Daoy (cell line): Measurements from ENCODE around the gene RAB1B. TPM values are rescaled to one million over a fixed set of nuclear protein-coding genes. Genes with fewer than 3 reads are reported as not detected.
"Not testable (repeated sequence)": the region's sequence is repeated elsewhere in the genome, so short reads cannot be mapped to it uniquely, and the experiment has no call there.

ENCODE experiments used
- DNase-seq: peaks from one replicate; pipeline ENCODE4 v3.0.0-alpha.2; 2015; ENCODE audit warnings: low read depth
- total RNA-seq: library from RNA; depleted of rRNA; stranded (reverse); fragments of >200 nt; shearing (Covaris generic); gene quantifications from 2 replicates; pipeline ENCODE4 v1.2.3, GENCODE V29; 2014

RAB1B gene
- total RNA-seq, 1 experiment from 2014 or later, result 77.0 TPM

DNA sequence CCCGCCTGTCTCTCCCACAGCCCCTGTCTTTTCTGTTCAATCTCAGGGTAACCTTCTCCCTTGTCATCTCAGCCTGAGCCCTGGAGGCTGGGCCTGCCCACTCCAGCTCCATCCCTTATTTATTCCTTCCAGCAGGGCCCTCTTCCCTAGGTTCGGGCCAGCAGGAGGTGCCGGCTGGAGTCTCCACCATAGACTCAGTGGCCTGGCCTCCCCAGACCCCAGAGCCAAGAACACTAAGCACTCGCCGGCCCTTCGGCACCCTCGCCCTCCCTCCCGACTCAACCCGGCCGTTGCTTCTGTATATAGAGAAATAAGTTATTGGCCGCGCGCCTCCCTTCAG is 1.4 kb upstream of the RAB1B start:
- no peak for DNase-seq

DNA sequence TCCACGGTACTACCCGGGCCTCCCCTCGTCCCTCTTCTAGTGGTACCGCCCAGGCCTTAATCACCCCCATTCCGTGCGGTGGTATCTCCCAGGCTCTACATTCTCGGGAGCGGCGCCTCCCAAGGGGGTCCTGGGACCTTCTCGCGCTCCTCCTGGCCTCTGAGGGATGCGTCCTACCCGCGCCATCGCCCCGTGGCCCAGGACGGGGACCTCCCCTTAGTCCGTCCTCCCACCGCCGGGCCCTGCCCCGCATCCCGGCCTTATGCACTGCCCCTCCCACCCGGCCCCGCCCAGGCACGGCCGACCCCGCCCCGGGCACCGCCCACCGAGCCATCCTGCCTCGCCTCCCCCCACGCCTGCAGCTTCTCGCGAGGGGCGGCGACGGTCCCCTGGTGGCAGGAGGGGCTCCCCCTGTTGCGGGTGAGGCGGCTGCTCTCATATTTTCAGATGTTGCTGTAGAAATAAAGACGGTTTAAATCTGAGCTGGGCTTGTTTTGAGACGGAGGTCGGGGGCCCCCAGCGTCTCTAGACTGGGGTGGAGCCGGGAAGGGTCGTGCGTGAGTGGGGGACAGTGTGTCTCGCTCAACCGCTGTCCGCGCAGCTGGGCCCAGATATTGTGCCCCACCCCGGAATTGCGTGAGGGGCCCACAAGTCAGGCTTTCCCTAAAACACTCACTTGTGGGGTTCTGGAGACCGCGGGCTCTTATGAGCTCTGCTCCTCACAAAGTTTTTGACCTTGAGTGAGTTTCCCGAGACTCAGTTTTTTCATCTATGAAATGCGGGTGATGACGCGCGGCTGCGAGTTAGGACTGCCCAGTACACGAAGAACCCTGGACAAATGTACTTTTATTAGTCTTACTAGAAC is 828 bp upstream of the RAB1B start:
- DNase-seq, result peak; percentile 86

DNA sequence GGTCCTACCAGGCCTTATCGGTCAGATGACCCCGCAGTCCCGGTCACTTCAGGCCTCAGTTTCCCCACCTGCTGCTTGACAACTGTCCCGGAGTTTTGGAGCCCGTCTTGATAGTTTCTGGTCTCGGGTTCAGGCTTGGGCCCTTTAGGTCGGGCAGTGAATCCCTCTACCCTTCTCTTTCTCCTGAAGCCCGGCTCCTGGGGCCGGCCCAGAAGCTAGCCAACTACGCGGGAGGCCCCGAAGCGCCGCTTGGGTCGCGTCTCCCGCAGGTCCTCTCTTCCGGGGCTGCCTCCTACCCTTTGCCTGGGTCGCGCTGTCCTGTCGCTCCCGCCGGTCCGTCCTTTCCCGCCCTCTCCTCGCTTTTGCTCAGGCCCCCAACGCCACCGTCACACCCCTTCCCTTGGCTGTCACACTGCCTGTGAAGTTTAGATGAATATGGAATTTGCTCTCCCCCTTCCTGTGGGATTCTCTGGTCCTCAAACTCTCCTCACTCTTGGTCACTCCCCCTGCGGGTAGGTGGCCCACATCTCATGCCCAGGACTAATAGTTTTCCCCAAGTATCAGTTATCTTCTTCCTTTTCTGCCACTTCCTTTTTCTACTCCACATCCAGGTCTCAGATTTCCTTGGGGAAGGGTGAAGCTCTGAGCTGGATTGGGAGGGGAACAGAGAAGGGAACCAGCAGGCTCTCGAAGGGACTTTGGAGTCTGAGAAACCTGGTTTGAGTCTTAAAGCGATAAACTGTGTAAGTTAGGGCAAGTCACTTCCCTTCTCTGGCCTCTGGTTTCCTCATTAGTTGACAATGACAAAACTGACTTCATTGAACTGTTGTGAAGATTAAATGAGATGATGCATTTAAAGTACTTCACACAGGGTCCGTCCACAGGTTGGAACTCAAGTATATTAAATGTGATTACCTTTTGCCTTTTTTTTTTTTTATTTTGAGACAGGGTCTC is 790 bp downstream of the RAB1B start:
- DNase-seq, result peak; percentile 46

DNA sequence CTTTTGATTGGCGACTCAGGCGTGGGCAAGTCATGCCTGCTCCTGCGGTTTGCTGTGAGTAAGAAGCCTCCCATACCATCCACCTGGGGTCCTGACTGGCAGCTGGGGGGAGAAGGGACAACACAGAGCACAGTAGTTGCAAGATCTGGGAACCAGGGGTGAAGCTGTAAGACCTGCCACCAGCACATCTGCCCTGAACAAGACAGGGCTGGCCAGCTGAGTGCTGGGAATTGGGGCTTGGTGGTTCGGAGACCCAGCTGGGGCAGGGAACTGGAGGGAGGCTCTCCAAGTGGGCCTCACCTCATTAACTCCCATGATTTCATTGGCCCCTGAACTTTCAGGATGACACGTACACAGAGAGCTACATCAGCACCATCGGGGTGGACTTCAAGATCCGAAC is 3.4 kb downstream of the RAB1B start:
- DNase-seq, result no peak

DNA sequence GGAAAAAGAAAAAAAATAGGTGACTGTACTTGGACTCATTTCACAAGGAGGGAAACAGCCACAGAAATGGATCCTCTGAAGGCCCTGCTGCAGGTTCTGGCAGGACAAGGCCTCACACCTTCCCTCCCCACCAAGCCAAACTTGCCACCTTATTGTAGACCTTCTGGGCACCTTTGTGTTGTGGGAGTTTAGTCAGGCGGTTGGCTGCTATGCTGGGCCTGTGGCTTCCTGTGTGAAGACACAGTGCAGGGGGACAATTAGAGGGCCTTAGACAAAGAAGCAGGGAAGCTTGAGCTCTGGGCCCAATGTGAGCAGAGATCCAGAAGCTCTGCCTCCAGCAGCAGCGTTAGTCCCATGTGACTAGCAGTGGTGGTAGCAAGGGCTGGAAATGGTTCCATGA is 4.2 kb downstream of the RAB1B start:
- no peak for DNase-seq

DNA sequence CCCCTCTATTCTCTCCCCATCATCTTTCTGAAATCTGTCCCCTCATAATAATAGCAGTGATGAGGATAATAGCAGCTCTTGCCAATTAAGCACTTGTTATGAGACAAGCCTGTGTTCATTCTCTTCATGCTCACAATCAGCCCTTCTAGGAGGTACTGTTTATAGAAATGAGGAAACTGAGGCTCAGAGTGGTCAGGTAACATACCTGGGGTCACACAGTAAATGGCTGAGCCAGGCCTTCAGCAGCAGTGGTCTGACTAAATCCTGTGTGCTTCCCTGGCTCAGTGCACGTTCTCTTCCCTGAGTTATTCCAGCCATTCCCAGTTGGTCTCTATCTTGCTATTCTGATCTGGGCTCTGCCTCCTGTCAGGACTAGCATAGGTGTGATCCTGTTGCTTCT is 5.8 kb downstream of the RAB1B start:
- no peak for DNase-seq

DNA sequence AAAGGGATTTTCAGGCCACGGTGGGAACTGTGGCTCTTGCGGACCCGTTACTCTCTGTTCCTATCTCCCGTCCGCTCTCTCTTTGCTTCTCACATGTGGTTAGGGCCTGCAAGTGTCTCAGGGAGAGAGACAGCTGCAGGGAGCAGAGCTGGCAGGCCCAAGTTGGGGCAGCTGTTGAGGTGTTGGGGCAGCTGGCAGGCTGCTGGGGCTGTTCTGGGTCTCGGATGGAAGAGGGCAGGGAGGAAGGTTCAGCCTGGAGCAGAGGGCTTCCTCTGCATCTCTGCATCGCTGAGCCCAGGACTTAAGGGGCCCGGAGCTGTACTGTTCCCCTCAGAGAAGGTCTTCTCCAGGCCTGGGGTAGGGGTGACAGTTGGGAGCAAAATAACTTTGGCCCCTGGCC is 7.0 kb downstream of the RAB1B start:
- DNase-seq, result no peak

DNA sequence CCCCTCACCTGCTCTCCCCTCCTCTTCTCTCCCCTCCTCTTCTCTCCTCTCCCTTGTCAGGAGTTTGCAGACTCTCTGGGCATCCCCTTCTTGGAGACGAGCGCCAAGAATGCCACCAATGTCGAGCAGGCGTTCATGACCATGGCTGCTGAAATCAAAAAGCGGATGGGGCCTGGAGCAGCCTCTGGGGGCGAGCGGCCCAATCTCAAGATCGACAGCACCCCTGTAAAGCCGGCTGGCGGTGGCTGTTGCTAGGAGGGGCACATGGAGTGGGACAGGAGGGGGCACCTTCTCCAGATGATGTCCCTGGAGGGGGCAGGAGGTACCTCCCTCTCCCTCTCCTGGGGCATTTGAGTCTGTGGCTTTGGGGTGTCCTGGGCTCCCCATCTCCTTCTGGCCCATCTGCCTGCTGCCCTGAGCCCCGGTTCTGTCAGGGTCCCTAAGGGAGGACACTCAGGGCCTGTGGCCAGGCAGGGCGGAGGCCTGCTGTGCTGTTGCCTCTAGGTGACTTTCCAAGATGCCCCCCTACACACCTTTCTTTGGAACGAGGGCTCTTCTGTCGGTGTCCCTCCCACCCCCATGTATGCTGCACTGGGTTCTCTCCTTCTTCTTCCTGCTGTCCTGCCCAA is 7.7 kb downstream of the RAB1B start:
- no peak for DNase-seq

DNA sequence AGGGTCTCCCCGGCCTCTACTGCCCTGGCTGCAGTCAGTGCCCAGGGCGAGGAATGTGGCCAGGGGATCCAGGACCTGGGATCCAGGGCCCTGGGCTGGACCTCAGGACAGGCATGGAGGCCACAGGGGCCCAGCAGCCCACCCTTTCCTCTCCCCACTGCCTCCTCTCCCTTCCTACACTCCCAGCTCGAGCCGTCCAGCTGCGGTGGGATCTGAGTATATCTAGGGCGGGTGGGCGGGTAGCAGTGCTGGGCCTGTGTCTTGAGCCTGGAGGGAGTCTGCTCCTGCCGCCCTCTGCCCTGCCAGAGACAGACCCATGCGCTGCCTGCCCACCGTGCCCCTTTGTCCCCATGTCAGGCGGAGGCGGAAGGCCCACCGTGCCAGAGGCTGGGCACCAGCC is 8.2 kb downstream of the RAB1B start:
- DNase-seq, result not testable (repeated sequence)

DNA sequence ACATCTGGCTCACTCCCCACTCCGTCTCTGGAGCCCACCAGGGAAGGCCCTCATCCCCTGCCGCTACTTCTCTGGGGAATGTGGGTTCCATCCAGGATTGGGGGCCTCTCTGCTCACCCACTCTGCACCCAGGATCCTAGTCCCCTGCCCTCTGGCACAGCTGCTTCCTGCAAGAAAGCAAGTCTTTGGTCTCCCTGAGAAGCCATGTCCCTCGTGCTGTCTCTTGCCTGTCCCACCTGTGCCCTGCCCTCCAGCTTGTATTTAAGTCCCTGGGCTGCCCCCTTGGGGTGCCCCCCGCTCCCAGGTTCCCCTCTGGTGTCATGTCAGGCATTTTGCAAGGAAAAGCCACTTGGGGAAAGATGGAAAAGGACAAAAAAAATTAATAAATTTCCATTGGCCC is 8.6 kb downstream of the RAB1B start:
- not testable (repeated sequence) for DNase-seq

DNA sequence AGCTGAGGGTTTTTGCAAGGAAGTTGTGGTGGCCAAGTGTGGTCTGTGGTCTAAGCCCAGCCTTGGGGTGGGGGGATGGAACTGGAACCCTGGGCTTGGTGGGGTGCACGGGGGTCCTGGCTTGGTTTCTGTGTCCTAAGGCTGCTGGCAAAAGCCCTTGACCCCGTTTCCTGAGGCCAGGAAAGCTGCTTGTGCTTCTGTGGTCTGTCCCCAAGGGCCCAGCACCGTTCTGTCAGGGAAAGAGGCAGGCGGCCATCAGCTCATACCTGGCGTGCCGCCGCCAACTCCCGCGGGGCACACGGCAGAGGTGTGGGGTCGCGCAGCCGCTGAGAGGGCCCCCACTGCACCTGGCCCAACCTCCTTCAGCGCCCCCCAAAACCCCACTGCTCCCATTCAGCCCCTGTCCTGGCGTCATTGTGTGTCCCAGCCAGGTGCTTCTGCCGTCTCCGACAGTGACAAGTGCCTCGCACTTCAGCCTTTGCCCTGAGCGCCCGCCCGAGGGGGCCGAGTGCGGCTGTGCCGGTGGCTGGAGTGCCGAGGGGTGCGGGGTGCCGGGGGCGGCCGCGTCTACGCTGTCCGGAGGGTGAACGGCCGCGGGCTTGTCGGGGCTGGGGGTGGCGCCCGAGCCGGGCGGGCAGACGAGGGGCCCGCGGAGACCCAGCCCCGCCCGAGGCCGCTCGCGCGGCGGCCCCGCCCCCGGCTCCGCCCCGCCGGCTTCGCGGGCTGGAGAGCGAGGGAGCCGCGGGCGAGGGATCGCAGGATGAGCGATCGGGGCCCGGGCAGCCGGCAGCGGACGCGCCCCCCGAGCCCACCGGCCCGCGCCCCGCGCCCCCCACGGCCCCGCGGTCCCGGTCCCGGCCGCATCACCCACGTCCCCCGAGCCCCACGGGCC is 9.3 kb downstream of the RAB1B start, which contains the start of gene CNIH2:
Gene CNIH2 (plus strand): TSS at position 705 of the 892 bp plus-strand sequence. CDS start 282 bp downstream, outside the sequence.
- peak; percentile 51 for DNase-seq

DNA sequence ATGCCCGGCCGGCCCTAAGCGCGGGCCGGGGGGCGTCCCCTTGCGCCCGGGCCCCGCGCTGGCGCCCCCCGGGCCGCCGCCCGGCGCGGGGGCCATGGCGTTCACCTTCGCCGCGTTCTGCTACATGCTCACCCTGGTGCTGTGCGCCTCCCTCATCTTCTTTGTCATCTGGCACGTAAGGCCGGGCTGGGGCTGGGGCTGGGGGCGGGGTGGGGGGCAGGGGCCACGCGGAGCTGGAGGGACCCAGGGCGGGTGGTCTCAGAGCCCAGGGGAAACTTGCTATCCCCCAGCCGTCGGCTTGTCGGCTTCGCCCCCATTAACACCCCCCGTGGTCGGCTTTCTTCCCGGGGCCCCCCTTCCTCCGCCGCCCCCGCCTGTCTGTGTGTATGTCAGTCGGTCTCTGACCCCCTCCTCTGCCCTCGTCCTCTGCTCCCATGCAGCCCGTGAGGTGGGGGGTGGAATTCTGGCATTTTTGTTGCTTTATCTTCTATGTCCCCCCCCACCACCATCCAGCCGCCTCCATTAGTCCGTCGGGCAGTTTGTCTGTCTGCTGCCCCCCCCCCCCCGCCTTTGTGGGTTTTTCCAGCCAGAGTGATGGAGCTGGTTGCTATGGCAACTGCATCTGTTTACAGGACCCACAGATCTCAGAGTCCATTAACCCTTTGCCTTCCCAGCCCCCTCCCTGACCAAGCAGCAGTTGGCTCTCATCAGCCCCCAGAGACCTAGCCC is 10.1 kb downstream of the RAB1B start:
- peak; percentile 46 for DNase-seq

DNA sequence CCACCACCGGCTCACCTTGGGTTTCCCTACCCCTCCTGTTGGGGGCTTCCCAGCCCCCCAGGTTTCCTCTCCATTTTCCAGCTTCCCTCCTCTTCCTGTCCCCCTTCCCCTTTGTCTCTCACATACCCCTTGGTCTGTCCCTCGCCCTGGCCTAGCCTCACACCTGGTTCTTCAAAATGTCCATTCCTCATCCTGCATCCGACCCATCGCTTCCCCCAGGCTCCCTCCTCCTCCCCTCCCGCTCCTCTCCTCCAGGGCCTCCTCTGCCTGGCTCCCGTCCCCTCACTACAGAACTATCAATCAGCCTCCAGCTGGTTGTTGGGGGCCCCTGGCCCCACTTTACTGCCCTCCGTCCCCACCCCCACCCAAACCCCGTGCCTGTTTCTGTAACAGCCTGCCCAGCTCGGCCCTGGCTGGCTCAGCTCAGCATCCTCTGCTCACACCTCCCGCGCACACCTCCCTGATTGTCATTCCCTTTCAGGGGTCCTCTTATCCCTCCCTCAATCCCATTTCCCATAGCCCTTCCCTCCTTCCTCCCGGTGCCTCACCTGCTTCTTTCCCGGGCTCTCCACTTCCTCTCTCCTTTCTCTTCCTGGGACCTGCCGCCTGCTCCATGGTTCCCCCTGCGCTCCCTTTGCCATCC is 10.8 kb downstream of the RAB1B start:
- DNase-seq, result no peak

DNA sequence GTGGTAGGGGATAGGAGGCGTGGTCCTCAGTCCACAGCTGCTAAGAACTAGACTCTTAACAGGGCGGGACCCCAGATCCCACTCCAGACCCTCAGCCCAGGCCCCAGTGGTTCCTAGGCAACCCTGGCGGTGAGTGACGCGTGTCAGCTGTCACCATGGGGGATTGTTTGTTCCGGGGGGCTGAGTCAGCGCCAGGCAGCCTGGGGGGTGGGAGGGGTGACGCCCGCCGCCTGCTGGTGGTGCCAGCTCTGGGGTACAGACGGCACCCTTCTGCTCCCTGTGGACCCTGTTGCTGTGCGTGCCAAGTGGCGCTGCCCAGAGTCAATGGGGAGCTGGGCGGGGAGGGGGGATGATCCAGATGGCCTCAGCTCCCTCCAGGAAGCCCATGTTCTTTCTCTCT is 12.0 kb downstream of the RAB1B start:
- peak; percentile 72 for DNase-seq

DNA sequence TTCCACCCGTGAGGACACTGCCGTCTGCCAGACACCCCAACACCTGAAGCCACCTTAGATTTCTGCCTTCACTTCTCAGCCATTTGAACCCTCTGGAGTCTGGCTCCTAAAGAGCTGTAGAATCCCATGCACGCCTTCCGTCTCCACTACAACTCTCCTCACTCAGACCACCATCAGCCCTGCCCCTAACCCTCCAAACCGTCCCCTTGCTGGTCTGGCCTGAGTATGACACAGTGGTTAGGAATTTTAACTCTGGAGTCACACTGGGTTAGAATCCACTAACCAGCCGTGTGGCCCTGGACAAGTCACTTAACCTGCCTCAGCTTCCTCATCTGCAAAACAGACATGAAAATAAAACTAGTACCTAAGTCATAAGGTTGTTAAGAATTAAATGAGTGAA is 12.6 kb downstream of the RAB1B start:
- DNase-seq, result no peak

DNA sequence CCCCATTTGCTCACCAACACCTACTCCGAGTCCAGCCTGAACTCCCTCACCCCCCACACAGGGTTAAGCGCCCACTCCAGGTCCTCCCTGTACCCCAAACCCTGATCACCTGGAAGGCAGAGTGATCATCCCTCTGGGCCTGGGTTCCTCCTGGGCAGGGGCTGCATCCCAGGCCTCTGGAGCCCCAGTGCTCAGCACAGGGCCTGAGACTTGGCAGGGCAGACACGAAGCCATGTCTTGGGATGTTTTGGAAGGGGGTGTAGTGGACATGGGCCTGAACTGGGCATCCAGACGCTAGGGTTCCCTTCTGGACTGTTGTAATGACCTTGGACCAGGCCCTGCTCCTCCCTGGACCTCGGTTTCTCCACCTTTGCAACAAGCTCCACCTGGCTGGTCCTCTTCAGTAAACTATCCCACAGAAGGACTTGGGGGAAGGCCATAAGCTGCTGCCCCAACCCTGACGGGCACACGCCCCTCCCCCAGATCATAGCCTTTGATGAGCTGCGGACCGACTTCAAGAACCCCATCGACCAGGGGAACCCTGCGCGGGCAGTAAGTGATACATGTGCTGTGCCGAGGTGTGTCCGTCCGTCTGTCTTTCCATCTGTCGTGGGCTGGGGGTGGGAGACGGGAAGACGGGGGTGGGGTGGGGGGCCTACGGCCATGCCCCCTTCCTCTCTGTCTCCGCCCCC is 13.5 kb downstream of the RAB1B start:
- no peak for DNase-seq

DNA sequence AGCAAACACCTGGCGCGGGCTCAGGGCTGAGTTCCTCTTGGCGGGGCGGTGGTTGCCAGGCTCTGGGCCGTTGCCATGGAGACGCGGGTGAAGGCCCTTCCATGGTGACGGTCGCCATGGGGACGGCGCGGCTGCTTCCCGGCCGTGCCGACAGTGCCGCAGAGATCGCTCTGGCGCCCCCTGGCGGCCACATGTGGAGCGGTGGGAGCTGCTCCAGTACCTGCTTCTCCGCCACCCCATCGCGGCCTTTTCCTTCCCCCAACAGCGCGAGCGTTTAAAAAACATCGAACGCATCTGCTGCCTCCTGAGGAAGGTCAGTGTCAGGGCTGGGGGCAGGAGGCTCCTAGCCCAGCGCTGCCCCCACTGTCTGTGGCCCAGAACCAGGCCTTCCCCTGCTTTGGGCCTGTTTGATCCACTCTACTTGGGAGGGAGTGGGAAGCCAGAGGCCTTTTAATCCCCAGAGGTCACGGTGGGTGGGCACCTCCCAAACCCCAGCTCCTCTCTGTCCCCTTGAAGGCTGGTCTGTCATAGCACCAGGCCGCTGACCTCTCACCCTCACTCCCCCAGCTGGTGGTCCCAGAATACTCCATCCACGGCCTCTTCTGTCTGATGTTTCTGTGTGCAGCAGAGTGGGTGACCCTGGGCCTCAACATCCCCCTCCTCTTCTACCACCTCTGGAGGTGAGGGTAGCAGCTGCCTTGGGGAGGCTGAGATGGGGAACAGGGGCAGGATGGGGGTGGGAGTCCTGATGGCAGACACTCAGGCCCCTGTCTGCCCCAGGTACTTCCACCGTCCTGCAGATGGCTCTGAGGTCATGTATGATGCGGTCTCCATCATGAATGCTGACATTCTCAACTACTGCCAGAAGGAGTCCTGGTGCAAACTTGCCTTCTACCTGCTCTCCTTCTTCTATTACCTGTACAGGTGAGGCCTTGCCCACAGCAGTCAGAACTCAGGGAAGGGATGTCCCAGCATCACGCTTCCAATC is 14.3 kb downstream of the RAB1B start:
- DNase-seq, result peak; percentile 97

DNA sequence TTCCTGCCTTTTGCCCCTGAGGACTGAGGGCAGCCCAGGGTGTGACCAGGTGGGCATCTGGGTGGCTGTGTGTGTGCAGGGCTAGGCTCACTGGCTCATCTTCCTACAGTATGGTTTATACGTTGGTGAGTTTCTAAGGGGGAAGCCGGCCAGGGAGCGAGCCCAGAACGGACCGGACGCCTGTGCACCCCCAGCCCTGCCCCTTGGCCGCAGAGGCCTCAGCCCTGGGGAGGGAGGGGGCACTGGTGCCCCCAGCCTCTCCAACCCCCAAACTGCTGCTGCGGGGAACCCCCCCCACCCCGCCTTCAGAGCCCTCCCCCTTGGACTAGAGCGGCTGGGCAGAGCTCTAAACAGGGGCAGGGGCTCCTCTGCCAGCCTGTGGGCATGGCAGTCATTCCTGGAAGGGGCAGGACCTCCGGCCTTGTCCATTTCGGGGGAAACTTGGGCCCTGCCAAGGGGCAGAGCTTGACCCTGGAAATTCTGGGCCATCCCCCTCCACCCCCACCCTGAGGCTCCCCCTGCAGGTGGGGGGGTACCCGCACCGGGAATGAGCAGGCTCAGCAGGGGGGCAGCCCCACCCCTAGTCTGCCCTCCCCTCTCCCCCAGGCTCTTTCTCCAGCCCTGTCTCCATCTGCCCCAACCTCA is 15.1 kb downstream of the RAB1B start:
- DNase-seq, result no peak
